ENCODE results near the gene EDARADD. TPM values are rescaled to one million over a fixed set of nuclear protein-coding genes. Genes with fewer than 3 reads are reported as not detected.

Gene EDARADD
- total RNA-seq, 1 donor from 2014 or later, result 0.89 TPM

DNA sequence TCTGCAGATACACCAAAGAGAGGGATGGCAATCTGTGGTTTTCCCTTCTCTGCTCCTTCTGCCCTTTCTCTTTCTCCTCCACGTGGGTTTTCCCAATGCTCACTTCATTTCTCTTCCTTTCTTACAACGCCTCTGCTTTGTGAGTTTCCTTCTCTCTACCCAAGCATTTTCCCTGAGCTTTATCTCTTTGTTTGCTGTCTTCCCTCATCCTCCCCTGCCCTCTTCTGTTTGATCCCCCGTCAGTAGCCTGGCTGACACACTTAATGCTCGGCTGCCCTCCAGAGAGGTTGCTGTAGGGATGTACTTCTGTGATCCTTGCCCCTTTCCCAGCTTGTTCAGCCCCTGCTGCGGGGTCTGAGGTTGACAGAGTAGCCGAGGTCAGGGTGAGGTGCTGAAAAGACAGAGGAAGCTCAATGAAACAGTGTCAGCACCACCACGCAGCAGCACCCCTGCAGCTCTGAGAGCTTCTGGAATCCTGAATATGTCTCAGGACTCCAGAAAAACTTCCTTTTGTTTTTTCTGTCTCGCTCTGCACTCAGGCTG is 6.0 kb downstream of the EDARADD start:
- no peak for TF ChIP-seq CTCF (IDR thresholded peaks at IDR 0.05)
- intact Hi-C loops (cut with DNase I), result no loop called here
- Histone ChIP-seq H3K4me1 (peaks cover 10% of the 10 kb centered on the region), H3K27me3 (ENCODE audit: low read depth) (peaks cover 8% of the 10 kb centered on the region), H3K36me3 (no peaks in the 10 kb centered on the region), H3K9me3 (no peaks in the 10 kb centered on the region), H3K4me3 (no peak overlapping the region), H3K27ac (no peak overlapping the region)
- DNase-seq (no peak), ATAC-seq (no peak)

GRCh38 chr1:236401698-236402097 is 7.6 kb downstream of the EDARADD start:
- no peak for ATAC-seq
- no peaks in the 10 kb centered on the region for H3K36me3 ChIP-seq
- no peak overlapping the region for H3K4me3 ChIP-seq
- no peaks in the 10 kb centered on the region for H3K27me3 ChIP-seq (ENCODE audit: low read depth)
- intact Hi-C loops (cut with DNase I), result no loop called here
- no peak overlapping the region for H3K27ac ChIP-seq
- no peaks in the 10 kb centered on the region for H3K9me3 ChIP-seq
- no peaks in the 10 kb centered on the region for H3K4me1 ChIP-seq
- TF ChIP-seq CTCF (IDR thresholded peaks at IDR 0.05), result no peak
- no peak for DNase-seq

DNA sequence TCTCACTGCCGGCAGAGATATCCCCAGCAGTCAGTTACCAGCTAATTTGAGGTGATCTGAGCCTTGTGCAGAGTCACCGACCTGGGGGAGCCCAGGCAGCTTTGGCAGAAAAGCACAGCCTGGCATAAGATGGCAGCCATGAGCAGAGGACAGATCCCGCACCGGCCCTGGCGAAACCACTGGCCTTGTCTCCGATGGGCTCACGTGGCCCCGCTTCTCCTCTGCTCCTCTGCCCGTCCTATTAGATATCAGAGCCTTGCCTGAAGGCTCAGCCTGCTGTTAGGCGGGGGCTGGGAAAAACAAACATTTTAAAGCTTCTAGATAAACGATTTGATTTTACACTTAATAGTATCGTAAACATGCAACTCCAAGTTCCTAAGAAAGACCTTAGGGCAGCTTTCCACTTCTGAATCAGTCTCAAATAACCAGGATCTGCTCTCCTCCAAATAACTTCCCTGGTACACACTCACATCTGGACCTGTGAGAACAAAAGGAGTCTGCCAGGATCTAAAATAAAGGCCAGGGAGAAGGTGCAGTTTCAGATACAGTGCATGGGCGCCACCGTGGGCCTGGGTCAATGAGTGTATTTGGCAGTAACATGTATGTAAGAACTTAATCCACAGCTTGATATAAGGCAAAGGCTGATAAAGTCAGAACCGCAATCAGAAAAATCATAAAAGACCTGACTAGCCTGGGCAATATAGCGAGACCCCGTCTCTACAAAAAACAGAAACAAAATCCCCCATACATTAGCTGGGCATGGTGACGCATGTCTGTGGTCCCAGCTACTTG is 10.0 kb downstream of the EDARADD start:
- H3K4me1 ChIP-seq, result no peaks in the 10 kb centered on the region
- intact Hi-C loops (cut with DNase I), result no loop called here
- H3K27ac ChIP-seq, result no peak overlapping the region
- ATAC-seq (no peak), DNase-seq (no peak)
- no peaks in the 10 kb centered on the region for H3K27me3 ChIP-seq (ENCODE audit: low read depth)
- H3K9me3 ChIP-seq, result no peaks in the 10 kb centered on the region
- no peak for TF ChIP-seq CTCF (IDR thresholded peaks at IDR 0.05)
- no peak overlapping the region for H3K4me3 ChIP-seq
- no peaks in the 10 kb centered on the region for H3K36me3 ChIP-seq

DNA sequence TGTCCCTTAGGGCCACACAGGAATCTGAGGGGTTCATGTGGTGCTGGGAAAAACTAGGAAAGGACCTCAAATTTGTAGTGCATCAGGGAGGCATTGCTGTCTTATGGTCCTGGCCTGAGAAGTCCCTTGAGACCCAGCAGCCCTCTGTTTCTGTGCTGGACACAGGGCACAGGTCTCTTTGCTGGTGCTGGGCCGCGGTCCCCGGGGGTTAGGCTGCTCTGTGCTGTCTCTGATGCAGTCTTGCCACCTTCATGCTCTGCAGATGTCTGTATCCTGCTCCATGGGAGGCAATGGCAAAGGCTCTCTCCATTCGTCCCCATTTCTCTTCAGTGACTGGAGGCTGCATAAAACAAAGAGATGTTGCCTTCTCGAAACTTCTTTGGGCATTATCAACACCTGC is 13.0 kb downstream of the EDARADD start:
- no peaks in the 10 kb centered on the region for H3K27me3 ChIP-seq (ENCODE audit: low read depth)

DNA sequence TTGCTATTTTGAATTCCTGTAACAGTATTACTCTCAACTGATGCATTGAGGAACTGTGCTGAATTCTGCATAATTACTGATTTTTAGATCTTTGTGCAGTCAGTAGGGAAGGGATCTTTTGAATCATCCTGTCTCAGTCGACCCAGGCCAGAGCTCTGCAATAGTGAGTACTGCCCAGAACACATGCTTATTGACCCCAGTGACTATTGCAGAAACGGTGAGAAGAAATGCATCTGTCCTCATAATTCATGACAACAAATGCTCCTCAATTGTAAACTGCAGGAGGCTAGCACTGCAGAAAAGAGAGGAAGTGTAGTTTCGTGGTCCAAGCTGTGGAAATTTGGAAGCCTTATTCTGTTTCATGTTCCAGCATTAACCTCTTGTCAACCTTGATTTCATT is 19.6 kb downstream of the EDARADD start:
- DNase-seq (no peak), ATAC-seq (no peak)
- Histone ChIP-seq H3K27me3 (ENCODE audit: low read depth) (no peaks in the 10 kb centered on the region), H3K36me3 (no peaks in the 10 kb centered on the region), H3K27ac (no peak overlapping the region), H3K4me1 (no peaks in the 10 kb centered on the region), H3K4me3 (no peak overlapping the region), H3K9me3 (no peaks in the 10 kb centered on the region)
- intact Hi-C loops (cut with DNase I), result no loop called here
- TF ChIP-seq CTCF (IDR thresholded peaks at IDR 0.05), result no peak

More for the DNA sequence above, 13.0 kb downstream of the EDARADD start:
- ATAC-seq (no peak), DNase-seq (no peak)
- H3K4me1 ChIP-seq, result no peaks in the 10 kb centered on the region
- H3K27ac ChIP-seq, result no peak overlapping the region
- no peaks in the 10 kb centered on the region for H3K36me3 ChIP-seq
- TF ChIP-seq CTCF (IDR thresholded peaks at IDR 0.05), result no peak
- intact Hi-C loops (cut with DNase I), result no loop called here
- H3K9me3 ChIP-seq, result no peaks in the 10 kb centered on the region
- no peak overlapping the region for H3K4me3 ChIP-seq

Data from lower lobe of right lung (tissue), 2 donors.